ENCODE data around the gene NFE2L1. TPM values are rescaled to one million over a fixed set of nuclear protein-coding genes. Genes with fewer than 3 reads are reported as not detected.

The NFE2L1 gene
- total and polyA plus RNA-seq, 2 of the 8 experiments (the other 6 are each of a cell fraction or from before 2014, with no cell fraction given): 140 to 143 TPM

DNA sequence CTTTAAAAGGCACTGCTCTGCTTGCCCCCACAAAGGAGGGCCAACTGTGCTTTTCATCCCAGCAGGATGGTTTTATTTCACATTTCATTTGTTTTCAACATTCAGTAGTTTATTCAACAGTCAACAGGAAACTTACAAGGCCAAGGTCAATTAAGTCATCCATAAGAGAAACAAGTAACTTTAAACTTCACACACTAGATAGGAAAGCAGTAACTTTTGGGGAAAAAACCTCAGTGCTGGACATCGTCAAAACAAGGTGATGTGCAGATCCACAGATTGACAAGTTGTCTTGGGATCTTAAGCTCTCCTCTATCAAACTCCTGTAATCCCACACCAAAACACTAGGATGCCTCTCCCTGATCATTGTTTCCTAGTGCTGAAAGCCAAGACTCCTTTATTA, 18.5 kb downstream of the NFE2L1 start:
- H4K5ac ChIP-seq (ENCODE audit: insufficient read length, low read depth, low read length): no peak overlapping the region
- FAIRE-seq: no peak
- no peaks in the 10 kb centered on the region; a peak in 1 of 4 replicates for H3K79me2 ChIP-seq (ENCODE audit: control insufficient read depth in 1 of 2, insufficient read depth in 2 of 2, low read length in 2 of 2)
- H2AK5ac ChIP-seq (ENCODE audit: low read depth, low read length): no peak overlapping the region
- no peak overlapping the region for H2BK20ac ChIP-seq (ENCODE audit: low read length)
- no peak overlapping the region for H3K14ac ChIP-seq (ENCODE audit: insufficient read length)
- no peak overlapping the region for H3K4me3 ChIP-seq (ENCODE audit: extremely low read depth in 1 of 4, insufficient read depth in 2 of 4, low read depth in 3 of 4, low read length in 4 of 4)
- POLR2A ChIA-PET (ENCODE audit: partially characterized antibody): interaction anchor here (0.6 to 41.8 kb wide), 10 partner anchors 11 to 868 kb away, joined by 3 to 1227 read pairs (median 6); partner anchors contain the start of genes CBX1, CDK5RAP3, COPZ2 and NFE2L1
- no peak overlapping the region for H4K8ac ChIP-seq (ENCODE audit: extremely low read depth, insufficient read depth, low read length)
- peaks cover 2% of the 10 kb centered on the region; the same call in 1 of the 2 replicates for H3K79me1 ChIP-seq (ENCODE audit: low read depth, low read length)
- no peak for DNase-seq (ENCODE audit: low read depth in 1 of 2, low spot score in 2 of 2)
- H3K4me2 ChIP-seq (ENCODE audit: insufficient read depth in 1 of 2, low read depth in 2 of 2, low read length in 2 of 2): no peak overlapping the region; a peak in 1 of 4 replicates
- no peak overlapping the region for H3K56ac ChIP-seq (replicated peaks; ENCODE audit: insufficient read length, low read depth, low read length)
- H2AFZ ChIP-seq (ENCODE audit: low read length): no peak overlapping the region
- no peak overlapping the region for H4K91ac ChIP-seq (replicated peaks; ENCODE audit: insufficient read length, low read length)
- CTCF ChIA-PET (ENCODE audit: partially characterized antibody): interaction anchor here (0.5 to 5.9 kb wide), 17 partner anchors 8 to 68 kb away, joined by 3 to 78 read pairs (median 4); partner anchors contain the start of gene NFE2L1
- H3K23me2 ChIP-seq (ENCODE audit: low read depth, low read length): no peaks in the 10 kb centered on the region
- H2BK15ac ChIP-seq (ENCODE audit: low read length): no peak overlapping the region
- no peak overlapping the region for H2BK120ac ChIP-seq (replicated peaks; ENCODE audit: low read depth, low read length)
- no peaks in the 10 kb centered on the region for H3K27me3 ChIP-seq (replicated peaks in 1 of 4; ENCODE audit: control insufficient read depth in 3 of 4, extremely low read depth in 1 of 4, insufficient read depth in 3 of 4, low read length in 3 of 4)
- H4K20me1 ChIP-seq (replicated peaks in 1 of 2; ENCODE audit: control insufficient read depth in 1 of 2, insufficient read depth in 2 of 2, low read length in 2 of 2): peaks cover 9 to 26% of the 10 kb centered on the region in 2 experiments
- H3K23ac ChIP-seq (ENCODE audit: insufficient read length): no peak overlapping the region
- peaks cover 11 to 62% (median 29%) of the 10 kb centered on the region in 4 experiments for H3K36me3 ChIP-seq (ENCODE audit: control insufficient read depth in 2 of 4, insufficient read depth in 4 of 4, low read length in 3 of 4)
- TF ChIP-seq PHF8 (conservative IDR thresholded peaks at IDR 0.05; ENCODE audit: low read depth, low read length) (no peak), POU5F1 (IDR thresholded peaks at IDR 0.05; ENCODE audit: low read depth, low read length) (no peak), CREB1 (IDR thresholded peaks at IDR 0.05) (no peak), MAFK (IDR thresholded peaks at IDR 0.05; ENCODE audit: low read depth, low read length) (no peak), ZNF274 (IDR thresholded peaks at IDR 0.05; ENCODE audit: borderline replicate concordance, extremely low read depth, low read length) (no peak), EZH2 (IDR thresholded peaks at IDR 0.05; ENCODE audit: low read depth, low read length, severe bottlenecking) (no peak), SP4 (IDR thresholded peaks at IDR 0.05; ENCODE audit: low read length) (no peak), HDAC2 (IDR thresholded peaks at IDR 0.05; ENCODE audit: borderline replicate concordance in 1 of 2, low read depth in 2 of 2, low read length in 2 of 2) (no peak), CEBPB (IDR thresholded peaks at IDR 0.05; ENCODE audit: low read depth, low read length) (no peak), SUZ12 (IDR thresholded peaks at IDR 0.05; ENCODE audit: low read length) (no peak), BRCA1 (IDR thresholded peaks at IDR 0.05; ENCODE audit: low read depth, low read length) (no peak)
- TF ChIP-seq, protein P1, sequence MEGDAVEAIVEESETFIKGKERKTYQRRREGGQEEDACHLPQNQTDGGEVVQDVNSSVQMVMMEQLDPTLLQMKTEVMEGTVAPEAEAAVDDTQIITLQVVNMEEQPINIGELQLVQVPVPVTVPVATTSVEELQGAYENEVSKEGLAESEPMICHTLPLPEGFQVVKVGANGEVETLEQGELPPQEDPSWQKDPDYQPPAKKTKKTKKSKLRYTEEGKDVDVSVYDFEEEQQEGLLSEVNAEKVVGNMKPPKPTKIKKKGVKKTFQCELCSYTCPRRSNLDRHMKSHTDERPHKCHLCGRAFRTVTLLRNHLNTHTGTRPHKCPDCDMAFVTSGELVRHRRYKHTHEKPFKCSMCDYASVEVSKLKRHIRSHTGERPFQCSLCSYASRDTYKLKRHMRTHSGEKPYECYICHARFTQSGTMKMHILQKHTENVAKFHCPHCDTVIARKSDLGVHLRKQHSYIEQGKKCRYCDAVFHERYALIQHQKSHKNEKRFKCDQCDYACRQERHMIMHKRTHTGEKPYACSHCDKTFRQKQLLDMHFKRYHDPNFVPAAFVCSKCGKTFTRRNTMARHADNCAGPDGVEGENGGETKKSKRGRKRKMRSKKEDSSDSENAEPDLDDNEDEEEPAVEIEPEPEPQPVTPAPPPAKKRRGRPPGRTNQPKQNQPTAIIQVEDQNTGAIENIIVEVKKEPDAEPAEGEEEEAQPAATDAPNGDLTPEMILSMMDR (IDR thresholded peaks at IDR 0.05; ENCODE audit: control extremely low read depth in 1 of 3, insufficient read depth in 1 of 3, low read depth in 1 of 3, low read length in 3 of 3): no peak
- no peak overlapping the region for H3K18ac ChIP-seq (ENCODE audit: extremely low read depth, low read length)
- no peak overlapping the region for H3K27ac ChIP-seq (ENCODE audit: low read depth, low read length)
- H3K4me1 ChIP-seq (replicated peaks in 1 of 4; ENCODE audit: control insufficient read depth in 3 of 4, insufficient read depth in 4 of 4, low read length in 3 of 4): peaks cover 0 to 2% (median 0%) of the 10 kb centered on the region in 4 experiments; a peak in 1 of 7 replicates
- no peak overlapping the region for H2BK5ac ChIP-seq (ENCODE audit: low read depth, low read length)
- H3K9me3 ChIP-seq (ENCODE audit: insufficient read depth in 2 of 2, low read depth in 1 of 2, low read length in 1 of 2): no peaks in the 10 kb centered on the region
- no peak overlapping the region for H3K9ac ChIP-seq (replicated peaks in 1 of 4; ENCODE audit: extremely low read depth in 1 of 4, low read depth in 3 of 4, low read length in 3 of 4)
- no peak overlapping the region for H3K4ac ChIP-seq (replicated peaks; ENCODE audit: insufficient read length, low read depth, low read length)
- no peak overlapping the region for H2BK12ac ChIP-seq (ENCODE audit: low read depth, low read length)
- 89% methylated on average over 1 of the region's 1 CpG; no CpG with 5 or more reads in 1 of the 2 experiments for WGBS, 2 experiments (ENCODE audit: extremely low coverage in 1 of 2, insufficient coverage in 1 of 2, insufficient read length in 1 of 2, insufficient replicate concordance in 2 of 2, low coverage in 1 of 2, low lambda C conversion rate in 2 of 2, missing lambda C conversion rate in 1 of 2)

Measured in H1 (cell line).